Fibroblast of upper back skin (primary cell): Measurements from ENCODE around the gene PROSER2.
"Not testable (repeated sequence)": the region's sequence is repeated elsewhere in the genome, so short reads cannot be mapped to it uniquely, and the experiment has no call there.

Experiments
- DNase-seq: peaks from one replicate; pipeline ENCODE4 v3.0.0-alpha.2; 2013

PROSER2 gene

GRCh38 chr10:11886851-11887250 is 63.7 kb downstream of the PROSER2 start:
- no peak for DNase-seq

- DNase-seq = no peak
Measured at GRCh38 chr10:11887381-11888227, 64.4 kb downstream of the PROSER2 start.

GRCh38 chr10:11889263-11889662 is 66.1 kb downstream of the PROSER2 start:
- DNase-seq = not testable (repeated sequence)

DNA sequence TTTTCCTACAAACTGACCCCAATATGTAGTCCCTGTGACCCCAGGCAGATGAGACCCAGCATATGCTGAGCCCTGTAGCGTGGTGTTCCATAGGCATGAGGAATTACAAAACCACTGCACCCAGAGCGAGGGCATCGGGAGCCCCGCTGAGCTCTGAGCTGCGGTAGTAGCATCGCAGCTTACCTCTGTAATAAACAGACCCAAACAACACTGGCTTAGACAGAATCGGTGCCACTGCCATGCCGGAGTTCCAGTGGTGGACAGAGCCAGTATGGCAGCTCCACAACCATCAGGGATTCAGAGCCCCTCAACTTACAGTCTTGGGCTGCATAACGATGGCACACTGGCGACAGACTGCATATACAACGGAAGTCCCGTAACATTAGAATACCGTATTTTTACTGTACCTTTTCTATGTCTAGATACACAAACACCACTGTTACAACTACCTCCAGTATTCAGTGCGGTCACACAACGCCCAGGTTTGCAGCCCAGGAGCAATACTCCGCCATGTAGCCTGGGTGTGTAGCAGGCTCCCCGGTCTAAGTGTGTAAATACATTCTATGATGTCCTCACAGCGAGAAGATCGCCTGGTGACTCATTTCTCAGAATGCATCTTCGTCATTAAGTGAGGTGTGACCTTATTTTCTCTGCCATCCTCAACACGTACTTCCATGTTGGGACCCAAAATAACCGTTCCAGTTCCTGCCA is 68.8 kb downstream of the PROSER2 start:
- no peak for DNase-seq

GRCh38 chr10:11893749-11894278 is 70.7 kb downstream of the PROSER2 start:
- DNase-seq = no peak

- DNase-seq = no peak
Measured at GRCh38 chr10:11894381-11895107, 71.4 kb downstream of the PROSER2 start.

GRCh38 chr10:11895108-11895466 is 71.9 kb downstream of the PROSER2 start:
- no peak for DNase-seq

DNA sequence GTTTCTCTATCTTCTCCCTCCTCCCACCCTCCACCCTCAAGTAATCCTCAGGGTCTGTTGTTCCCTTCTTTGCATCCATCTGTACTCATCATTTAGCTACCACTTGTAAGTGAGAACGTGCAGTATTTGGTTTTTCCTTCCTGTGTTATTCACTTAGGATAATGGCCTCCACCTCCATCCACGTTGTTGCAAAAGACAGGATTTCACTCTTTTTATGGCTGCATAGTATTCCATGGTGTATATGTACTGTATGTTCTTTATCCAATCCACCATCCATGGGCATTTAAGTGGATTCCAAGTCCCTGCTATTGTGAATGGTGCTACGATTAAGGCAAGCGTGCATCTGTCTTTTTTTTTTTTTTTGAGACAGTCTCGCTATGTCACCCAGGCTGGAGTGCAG is 72.4 kb downstream of the PROSER2 start:
- DNase-seq = no peak

DNA sequence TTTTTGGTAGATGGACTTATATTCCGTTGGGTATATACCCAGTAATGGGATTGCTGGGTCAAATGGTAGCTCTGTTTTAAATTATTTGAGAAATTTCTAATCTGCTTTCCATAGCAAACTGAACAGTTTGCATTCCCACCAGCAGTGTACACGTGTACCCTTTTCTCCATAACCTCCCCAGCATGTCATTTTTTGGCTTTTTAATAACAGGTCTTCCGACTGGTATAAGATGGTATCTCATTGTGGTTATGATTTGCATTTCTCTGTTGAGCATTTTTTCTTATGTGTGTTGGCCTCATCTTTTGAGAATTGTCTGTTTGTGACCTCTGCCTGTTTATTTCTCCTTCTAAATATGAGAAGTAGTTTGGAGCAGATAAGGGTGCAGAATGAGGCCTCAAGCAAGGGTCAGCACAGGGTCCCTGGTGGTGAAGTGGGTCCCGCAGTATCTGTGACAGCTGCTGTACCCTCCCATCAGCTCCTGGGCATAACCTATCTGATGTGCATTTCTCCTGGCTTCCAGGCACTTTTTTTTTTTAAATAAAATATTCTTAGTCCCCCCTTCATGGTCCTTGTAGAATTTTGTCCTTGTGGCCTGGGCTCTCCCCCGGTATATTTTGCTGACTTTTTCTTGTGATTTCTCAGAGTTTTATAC is 73.5 kb downstream of the PROSER2 start:
- no peak for DNase-seq

- DNase-seq = no peak
Measured at GRCh38 chr10:11898033-11898371, 74.8 kb downstream of the PROSER2 start.

GRCh38 chr10:11898372-11899066 is 75.4 kb downstream of the PROSER2 start:
- peak; percentile 32 for DNase-seq

DNA sequence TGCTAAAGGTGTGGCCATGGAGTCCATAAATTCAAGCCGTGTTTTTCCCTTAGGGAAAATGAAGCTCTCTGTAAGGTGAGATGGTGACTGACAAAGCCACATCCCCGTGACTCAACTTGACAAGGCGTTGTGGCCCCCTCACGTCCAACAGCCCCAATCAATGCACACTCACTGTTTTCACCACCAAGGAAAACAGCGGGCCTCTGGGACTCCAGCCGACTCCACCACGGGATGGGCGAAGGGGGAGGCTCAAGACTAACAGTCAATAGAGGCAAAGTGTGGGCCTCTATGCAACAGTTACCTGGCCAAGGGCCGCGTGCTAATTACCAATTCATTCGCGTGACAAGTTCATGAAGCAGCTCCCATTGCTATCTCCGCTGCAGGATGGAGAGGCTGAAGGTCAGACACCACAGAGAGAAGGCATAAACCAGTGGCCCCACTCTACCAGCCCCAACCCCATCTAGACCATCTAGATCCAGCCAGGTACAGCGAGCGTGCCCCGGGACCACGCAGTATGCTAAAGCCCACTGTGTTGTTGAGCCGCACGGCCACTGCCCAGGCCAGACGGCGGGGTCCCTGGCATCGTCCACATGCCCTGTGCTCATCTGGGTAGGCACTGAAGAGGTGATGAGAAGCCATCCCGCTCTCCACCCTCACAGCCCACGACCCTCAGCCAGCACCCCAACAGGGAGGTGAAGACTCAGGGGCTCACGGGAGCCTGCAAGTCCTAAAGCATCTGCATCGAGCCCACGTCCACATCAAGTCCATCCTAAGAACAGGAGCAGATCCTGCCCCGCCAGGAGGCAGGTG is 76.1 kb downstream of the PROSER2 start:
- DNase-seq = no peak

DNA sequence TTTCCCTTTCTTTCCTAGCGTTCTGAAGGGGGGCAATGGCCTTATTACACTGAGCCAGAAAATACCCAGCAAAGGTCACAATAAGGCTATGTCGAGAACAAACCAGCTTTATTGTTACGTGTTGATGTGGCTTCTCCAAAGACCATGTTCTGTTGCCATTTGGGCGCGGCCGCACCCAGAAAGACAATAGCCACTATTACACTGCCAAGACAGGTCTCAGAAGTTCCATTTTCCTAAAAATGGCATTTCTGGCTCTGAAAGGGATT is 77.8 kb downstream of the PROSER2 start:
- DNase-seq = no peak

DNA sequence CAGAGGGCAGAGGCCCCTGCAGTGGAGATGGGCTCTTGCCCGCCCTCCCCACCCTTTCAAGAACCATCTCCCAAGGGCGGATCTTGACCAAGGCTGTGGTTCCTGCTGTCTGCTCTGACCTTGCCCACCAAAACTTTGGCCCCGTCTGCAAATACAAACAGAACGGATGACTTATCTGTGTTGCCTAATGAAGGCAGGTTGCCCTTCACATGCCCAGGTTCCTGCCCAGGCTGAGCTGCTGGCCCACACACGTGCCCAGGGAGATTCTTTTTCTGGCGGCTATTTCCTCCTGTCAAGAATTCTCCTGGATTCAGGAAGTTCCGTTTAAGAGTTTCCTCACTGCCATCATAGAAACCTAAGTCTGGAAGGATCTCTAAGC is 78.3 kb downstream of the PROSER2 start:
- no peak for DNase-seq

DNA sequence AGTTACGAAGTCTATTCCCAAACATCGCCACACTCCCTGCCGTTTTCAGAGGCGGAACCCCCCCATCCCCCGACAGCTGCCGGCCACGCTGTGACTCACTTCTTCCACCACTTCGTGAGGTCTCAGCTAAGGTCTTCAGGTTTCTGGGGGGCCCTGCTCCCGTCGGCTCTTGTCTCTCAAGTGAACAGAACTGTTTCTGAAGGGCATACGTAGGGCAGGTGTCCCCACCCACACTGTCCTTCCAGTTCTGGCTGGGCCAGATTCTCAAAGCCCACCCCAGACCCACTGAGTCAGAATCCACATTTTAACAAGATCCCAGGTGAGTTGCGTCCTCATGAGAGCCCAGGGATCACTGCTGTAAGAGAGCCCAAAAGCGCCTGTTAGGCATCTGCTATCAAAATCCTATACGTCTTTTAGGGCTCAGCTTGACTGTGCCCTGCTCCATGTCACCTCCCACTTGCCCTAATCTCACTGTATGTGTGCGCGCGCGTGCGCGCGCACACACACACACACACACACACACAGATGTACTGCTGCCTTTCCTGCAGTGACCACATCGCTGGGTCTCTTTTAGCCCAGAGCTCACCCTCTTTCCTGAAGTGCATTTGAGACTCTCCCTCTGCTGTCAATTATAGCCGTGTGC is 78.8 kb downstream of the PROSER2 start:
- peak; percentile 8 for DNase-seq

DNA sequence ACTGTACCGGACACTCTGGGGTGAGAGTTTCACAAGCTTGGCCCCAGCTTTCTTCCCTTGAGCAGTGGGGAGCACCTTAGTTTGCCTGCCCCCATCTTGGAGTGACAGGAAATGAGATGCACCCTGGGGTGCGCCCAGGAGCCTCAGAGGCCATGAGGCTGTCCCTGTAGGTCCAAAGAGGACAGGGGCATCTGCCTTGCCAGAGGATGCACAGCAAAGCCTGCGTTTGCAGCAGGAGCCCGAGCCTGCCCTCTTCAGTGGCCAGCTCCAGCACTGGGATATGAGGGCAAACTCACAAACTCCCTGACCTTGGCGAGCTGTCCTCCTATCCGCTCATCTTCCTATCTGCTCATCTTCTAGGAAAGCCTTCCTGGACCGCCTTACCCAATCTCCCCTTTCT is 79.5 kb downstream of the PROSER2 start:
- no peak for DNase-seq

GRCh38 chr10:11906714-11907113 is 83.6 kb downstream of the PROSER2 start:
- DNase-seq = no peak

DNA sequence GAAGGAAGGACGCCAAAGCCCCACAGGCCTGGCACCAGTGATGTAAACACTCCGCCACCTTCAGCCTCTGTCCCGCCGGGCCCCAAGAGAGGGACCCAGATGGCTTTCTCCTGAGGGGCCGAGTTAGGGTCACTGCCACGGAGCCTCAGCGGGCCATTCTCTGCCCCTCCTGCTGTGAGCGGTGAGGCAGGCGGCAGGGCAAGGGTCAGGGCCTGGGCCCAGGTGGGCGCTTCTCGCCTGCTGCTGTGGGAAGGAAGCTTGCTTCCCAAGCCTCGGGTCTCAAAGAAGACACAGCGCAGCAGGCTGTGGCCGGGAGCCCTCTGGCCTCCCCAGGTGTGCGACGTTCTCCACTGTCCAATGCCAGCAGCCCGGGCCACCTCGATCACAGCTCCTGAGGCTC is 84.8 kb downstream of the PROSER2 start:
- no peak for DNase-seq

- no peak for DNase-seq
Measured at GRCh38 chr10:11908536-11908935, 85.4 kb downstream of the PROSER2 start.

- DNase-seq = no peak
Measured at GRCh38 chr10:11908991-11909390, 85.8 kb downstream of the PROSER2 start.

GRCh38 chr10:11909618-11910017 is 86.5 kb downstream of the PROSER2 start:
- no peak for DNase-seq
